Measurements from ENCODE around the gene C5orf24.

Gene C5orf24

DNA sequence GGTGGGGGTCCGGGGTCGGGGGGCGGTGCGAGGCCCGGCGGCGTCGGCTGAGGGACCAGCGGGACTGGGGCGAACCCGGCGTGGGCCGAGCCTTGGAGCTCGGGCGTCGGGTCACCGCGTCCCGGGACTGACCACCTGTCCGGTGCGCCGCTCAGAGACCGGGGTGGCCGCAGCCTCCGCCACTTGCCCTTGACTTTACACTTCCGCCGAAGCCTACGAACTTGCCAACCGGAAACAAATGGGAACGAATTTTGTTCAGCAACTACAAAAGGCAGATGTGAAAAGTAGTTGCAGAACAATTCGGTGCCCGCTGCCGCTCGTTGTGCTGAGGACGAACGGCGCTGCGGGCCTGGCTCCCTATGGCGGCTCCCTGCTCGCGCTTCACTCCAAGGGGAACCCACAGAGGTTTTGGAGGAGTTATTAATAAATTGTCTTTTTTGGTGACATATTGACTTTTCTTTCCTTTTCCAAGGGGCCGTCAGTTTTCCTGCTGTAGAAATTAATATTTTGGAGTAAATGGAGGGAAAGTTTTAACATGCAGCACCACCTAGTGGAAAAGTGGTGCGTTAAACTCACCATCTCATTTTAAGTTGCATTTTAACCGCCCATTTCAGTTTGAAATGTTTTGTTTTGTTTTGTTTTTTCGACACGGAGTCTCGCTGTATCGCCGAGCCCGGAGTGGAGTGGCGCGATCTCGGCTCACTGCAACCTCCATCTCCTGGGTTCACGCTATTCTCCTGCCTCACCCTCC lies 59.7 kb downstream of the C5orf24 start (continued):
- TF ChIP-seq, protein P1, sequence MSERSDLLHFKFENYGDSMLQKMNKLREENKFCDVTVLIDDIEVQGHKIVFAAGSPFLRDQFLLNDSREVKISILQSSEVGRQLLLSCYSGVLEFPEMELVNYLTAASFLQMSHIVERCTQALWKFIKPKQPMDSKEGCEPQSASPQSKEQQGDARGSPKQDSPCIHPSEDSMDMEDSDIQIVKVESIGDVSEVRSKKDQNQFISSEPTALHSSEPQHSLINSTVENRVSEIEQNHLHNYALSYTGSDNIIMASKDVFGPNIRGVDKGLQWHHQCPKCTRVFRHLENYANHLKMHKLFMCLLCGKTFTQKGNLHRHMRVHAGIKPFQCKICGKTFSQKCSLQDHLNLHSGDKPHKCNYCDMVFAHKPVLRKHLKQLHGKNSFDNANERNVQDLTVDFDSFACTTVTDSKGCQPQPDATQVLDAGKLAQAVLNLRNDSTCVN (tag by site-specific recombination; optimal IDR thresholded peaks at IDR 0.05) = no peak
- TF ChIP-seq ZNF76 (tag by site-specific recombination; IDR thresholded peaks at IDR 0.05; ENCODE audit: borderline replicate concordance, low read depth) = peak; percentile 29; the same call in 1 of the 2 replicates
- TF ChIP-seq, protein P2, sequence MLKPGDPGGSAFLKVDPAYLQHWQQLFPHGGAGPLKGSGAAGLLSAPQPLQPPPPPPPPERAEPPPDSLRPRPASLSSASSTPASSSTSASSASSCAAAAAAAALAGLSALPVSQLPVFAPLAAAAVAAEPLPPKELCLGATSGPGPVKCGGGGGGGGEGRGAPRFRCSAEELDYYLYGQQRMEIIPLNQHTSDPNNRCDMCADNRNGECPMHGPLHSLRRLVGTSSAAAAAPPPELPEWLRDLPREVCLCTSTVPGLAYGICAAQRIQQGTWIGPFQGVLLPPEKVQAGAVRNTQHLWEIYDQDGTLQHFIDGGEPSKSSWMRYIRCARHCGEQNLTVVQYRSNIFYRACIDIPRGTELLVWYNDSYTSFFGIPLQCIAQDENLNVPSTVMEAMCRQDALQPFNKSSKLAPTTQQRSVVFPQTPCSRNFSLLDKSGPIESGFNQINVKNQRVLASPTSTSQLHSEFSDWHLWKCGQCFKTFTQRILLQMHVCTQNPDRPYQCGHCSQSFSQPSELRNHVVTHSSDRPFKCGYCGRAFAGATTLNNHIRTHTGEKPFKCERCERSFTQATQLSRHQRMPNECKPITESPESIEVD (tag by site-specific recombination; IDR thresholded peaks at IDR 0.05) = peak; percentile 59; the same call in 1 of the 2 replicates
- TF ChIP-seq KLF7 (tag by site-specific recombination; IDR thresholded peaks at IDR 0.05; ENCODE audit: borderline replicate concordance) = no peak
- TF ChIP-seq, protein P3, sequence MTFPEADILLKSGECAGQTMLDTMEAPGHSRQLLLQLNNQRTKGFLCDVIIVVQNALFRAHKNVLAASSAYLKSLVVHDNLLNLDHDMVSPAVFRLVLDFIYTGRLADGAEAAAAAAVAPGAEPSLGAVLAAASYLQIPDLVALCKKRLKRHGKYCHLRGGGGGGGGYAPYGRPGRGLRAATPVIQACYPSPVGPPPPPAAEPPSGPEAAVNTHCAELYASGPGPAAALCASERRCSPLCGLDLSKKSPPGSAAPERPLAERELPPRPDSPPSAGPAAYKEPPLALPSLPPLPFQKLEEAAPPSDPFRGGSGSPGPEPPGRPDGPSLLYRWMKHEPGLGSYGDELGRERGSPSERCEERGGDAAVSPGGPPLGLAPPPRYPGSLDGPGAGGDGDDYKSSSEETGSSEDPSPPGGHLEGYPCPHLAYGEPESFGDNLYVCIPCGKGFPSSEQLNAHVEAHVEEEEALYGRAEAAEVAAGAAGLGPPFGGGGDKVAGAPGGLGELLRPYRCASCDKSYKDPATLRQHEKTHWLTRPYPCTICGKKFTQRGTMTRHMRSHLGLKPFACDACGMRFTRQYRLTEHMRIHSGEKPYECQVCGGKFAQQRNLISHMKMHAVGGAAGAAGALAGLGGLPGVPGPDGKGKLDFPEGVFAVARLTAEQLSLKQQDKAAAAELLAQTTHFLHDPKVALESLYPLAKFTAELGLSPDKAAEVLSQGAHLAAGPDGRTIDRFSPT (tag by site-specific recombination; IDR thresholded peaks at IDR 0.05) = no peak
- peak; percentile 53 for TF ChIP-seq ZNF629 (tag by site-specific recombination; IDR thresholded peaks at IDR 0.05)
- peak; percentile 71; the same call in 1 of the 2 replicates for TF ChIP-seq IKZF3 (tag by site-specific recombination; IDR thresholded peaks at IDR 0.05)
- peak; percentile 87; the same call in 1 of the 2 replicates for TF ChIP-seq ZNF2 (tag by site-specific recombination; IDR thresholded peaks at IDR 0.05)
- no peak; the same call in 1 of the 2 replicates for TF ChIP-seq ZNF341 (tag by site-specific recombination; IDR thresholded peaks at IDR 0.05; ENCODE audit: low read depth)
- TF ChIP-seq, protein P4, sequence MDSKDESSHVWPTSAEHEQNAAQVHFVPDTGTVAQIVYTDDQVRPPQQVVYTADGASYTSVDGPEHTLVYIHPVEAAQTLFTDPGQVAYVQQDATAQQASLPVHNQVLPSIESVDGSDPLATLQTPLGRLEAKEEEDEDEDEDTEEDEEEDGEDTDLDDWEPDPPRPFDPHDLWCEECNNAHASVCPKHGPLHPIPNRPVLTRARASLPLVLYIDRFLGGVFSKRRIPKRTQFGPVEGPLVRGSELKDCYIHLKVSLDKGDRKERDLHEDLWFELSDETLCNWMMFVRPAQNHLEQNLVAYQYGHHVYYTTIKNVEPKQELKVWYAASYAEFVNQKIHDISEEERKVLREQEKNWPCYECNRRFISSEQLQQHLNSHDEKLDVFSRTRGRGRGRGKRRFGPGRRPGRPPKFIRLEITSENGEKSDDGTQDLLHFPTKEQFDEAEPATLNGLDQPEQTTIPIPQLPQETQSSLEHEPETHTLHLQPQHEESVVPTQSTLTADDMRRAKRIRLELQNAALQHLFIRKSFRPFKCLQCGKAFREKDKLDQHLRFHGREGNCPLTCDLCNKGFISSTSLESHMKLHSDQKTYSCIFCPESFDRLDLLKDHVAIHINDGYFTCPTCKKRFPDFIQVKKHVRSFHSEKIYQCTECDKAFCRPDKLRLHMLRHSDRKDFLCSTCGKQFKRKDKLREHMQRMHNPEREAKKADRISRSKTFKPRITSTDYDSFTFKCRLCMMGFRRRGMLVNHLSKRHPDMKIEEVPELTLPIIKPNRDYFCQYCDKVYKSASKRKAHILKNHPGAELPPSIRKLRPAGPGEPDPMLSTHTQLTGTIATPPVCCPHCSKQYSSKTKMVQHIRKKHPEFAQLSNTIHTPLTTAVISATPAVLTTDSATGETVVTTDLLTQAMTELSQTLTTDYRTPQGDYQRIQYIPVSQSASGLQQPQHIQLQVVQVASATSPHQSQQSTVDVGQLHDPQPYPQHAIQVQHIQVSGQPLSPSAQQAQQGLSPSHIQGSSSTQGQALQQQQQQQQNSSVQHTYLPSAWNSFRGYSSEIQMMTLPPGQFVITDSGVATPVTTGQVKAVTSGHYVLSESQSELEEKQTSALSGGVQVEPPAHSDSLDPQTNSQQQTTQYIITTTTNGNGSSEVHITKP (tag by site-specific recombination; IDR thresholded peaks at IDR 0.05) = no peak
- TF ChIP-seq, protein P5, sequence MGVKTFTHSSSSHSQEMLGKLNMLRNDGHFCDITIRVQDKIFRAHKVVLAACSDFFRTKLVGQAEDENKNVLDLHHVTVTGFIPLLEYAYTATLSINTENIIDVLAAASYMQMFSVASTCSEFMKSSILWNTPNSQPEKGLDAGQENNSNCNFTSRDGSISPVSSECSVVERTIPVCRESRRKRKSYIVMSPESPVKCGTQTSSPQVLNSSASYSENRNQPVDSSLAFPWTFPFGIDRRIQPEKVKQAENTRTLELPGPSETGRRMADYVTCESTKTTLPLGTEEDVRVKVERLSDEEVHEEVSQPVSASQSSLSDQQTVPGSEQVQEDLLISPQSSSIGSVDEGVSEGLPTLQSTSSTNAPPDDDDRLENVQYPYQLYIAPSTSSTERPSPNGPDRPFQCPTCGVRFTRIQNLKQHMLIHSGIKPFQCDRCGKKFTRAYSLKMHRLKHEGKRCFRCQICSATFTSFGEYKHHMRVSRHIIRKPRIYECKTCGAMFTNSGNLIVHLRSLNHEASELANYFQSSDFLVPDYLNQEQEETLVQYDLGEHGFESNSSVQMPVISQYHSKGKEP (tag by site-specific recombination; IDR thresholded peaks at IDR 0.05) = peak; percentile 53; the same call in 1 of the 2 replicates
- TF ChIP-seq, protein P6, sequence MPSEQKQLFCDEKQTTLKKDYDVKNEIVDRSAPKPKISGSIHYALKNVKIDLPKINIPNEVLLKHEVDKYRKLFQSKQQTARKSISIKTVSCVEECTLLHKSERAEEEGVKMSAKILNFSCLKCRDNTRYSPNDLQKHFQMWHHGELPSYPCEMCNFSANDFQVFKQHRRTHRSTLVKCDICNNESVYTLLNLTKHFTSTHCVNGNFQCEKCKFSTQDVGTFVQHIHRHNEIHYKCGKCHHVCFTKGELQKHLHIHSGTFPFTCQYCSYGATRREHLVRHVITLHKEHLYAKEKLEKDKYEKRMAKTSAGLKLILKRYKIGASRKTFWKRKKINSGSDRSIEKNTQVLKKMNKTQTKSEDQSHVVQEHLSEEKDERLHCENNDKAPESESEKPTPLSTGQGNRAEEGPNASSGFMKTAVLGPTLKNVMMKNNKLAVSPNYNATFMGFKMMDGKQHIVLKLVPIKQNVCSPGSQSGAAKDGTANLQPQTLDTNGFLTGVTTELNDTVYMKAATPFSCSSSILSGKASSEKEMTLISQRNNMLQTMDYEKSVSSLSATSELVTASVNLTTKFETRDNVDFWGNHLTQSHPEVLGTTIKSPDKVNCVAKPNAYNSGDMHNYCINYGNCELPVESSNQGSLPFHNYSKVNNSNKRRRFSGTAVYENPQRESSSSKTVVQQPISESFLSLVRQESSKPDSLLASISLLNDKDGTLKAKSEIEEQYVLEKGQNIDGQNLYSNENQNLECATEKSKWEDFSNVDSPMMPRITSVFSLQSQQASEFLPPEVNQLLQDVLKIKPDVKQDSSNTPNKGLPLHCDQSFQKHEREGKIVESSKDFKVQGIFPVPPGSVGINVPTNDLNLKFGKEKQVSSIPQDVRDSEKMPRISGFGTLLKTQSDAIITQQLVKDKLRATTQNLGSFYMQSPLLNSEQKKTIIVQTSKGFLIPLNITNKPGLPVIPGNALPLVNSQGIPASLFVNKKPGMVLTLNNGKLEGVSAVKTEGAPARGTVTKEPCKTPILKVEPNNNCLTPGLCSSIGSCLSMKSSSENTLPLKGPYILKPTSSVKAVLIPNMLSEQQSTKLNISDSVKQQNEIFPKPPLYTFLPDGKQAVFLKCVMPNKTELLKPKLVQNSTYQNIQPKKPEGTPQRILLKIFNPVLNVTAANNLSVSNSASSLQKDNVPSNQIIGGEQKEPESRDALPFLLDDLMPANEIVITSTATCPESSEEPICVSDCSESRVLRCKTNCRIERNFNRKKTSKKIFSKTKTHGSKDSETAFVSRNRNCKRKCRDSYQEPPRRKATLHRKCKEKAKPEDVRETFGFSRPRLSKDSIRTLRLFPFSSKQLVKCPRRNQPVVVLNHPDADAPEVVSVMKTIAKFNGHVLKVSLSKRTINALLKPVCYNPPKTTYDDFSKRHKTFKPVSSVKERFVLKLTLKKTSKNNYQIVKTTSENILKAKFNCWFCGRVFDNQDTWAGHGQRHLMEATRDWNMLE (tag by site-specific recombination; conservative IDR thresholded peaks at IDR 0.05; ENCODE audit: low read depth) = no peak
- 0 out of 2 replicates have a peak, but pooled peaks have one; percentile 8 for TF ChIP-seq YY2 (tag by site-specific recombination; IDR thresholded peaks at IDR 0.05)
- peak; percentile 62; the same call in 1 of the 2 replicates for TF ChIP-seq KLF8 (tag by site-specific recombination; IDR thresholded peaks at IDR 0.05)
- TF ChIP-seq, protein P7, sequence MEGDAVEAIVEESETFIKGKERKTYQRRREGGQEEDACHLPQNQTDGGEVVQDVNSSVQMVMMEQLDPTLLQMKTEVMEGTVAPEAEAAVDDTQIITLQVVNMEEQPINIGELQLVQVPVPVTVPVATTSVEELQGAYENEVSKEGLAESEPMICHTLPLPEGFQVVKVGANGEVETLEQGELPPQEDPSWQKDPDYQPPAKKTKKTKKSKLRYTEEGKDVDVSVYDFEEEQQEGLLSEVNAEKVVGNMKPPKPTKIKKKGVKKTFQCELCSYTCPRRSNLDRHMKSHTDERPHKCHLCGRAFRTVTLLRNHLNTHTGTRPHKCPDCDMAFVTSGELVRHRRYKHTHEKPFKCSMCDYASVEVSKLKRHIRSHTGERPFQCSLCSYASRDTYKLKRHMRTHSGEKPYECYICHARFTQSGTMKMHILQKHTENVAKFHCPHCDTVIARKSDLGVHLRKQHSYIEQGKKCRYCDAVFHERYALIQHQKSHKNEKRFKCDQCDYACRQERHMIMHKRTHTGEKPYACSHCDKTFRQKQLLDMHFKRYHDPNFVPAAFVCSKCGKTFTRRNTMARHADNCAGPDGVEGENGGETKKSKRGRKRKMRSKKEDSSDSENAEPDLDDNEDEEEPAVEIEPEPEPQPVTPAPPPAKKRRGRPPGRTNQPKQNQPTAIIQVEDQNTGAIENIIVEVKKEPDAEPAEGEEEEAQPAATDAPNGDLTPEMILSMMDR (tag by site-specific recombination; IDR thresholded peaks at IDR 0.05) = peak; percentile 78
- 0 out of 2 replicates have a peak, but pooled peaks have one; percentile 64 for TF ChIP-seq ZNF24 (tag by site-specific recombination; IDR thresholded peaks at IDR 0.05)
- TF ChIP-seq ZNF654 (tag by site-specific recombination; IDR thresholded peaks at IDR 0.05; ENCODE audit: low read depth) = peak; percentile 93
- TF ChIP-seq ZIC2 (tag by site-specific recombination; IDR thresholded peaks at IDR 0.05) = peak; percentile 65
- no peak for TF ChIP-seq GLI2 (tag by site-specific recombination; IDR thresholded peaks at IDR 0.05; ENCODE audit: borderline replicate concordance, low read depth)
- peak; percentile 91 for TF ChIP-seq ZNF600 (tag by site-specific recombination; IDR thresholded peaks at IDR 0.05)
